Testis (tissue), 2 donors: ENCODE measurements around the gene LBH.

Experiments used
- POLR2A ChIP-seq: fragments of 450-650 bp; IDR thresholded peaks from one replicate; pipeline ENCODE4 v1.6.1; 2017; ENCODE audit warnings: antibody characterized with exemption, mild to moderate bottlenecking, moderate library complexity
- TF ChIP-seq, protein P1 (sequence below), 3 experiments: fragments of 450-650 bp in 2 of 3; fragments of 200-600 bp in 1 of 3; sonication (generic) in 1 of 3; IDR thresholded peaks; one replicate each; pipeline ENCODE4 v1.5.1; 2016 to 2019; ENCODE audit warnings: antibody characterized with exemption in 3 of 3, mild to moderate bottlenecking in 2 of 3, moderate library complexity in 1 of 3

DNA sequence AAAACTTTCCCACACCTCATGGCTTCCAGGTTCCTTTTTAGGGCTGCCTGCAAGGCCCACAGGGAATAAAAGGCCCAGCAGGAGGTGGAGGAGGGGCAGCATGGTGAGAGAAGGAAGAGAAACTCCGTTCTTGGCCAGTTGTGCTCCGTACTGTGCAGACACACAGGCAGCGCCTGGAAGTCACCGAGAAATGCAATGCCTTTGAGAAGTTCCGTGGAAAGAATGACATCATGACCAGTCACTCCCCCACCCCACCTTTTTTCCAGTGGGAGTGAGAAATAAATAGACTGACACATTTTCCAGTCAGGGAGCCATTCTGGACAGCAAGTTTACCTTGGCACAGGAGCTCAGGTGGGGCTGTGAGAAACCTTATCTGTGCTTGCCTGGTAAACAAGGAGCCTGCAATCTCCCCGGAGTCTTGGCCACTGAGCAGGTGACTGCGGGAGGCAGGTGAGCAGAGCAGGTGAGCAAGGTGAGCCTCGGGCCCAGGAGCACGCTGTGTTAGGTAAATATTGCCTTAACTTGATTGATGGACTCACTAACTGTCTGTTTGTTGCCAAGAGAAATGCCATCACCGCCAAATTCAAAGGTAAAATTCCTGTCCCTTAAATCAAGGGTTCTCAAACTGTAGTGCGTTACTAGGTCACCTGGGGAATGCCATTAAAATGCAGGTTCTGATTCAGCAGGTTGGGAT lies 13.5 kb upstream of the LBH start:
- TF ChIP-seq, protein P1, sequence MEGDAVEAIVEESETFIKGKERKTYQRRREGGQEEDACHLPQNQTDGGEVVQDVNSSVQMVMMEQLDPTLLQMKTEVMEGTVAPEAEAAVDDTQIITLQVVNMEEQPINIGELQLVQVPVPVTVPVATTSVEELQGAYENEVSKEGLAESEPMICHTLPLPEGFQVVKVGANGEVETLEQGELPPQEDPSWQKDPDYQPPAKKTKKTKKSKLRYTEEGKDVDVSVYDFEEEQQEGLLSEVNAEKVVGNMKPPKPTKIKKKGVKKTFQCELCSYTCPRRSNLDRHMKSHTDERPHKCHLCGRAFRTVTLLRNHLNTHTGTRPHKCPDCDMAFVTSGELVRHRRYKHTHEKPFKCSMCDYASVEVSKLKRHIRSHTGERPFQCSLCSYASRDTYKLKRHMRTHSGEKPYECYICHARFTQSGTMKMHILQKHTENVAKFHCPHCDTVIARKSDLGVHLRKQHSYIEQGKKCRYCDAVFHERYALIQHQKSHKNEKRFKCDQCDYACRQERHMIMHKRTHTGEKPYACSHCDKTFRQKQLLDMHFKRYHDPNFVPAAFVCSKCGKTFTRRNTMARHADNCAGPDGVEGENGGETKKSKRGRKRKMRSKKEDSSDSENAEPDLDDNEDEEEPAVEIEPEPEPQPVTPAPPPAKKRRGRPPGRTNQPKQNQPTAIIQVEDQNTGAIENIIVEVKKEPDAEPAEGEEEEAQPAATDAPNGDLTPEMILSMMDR (IDR thresholded peaks at IDR 0.05) = no peak
- TF ChIP-seq POLR2A = no peak
